DND-41 (cell line): ENCODE data around the gene RNF32.

Experiments used
- EZH2 ChIP-seq: IDR thresholded peaks from 3 replicates; pipeline ENCODE4 v1.6.1; 2012; ENCODE audit warnings: borderline replicate concordance, low read depth, mild to moderate bottlenecking, moderate library complexity, low read length, inconsistent platforms; ENCODE audit not compliant: severe bottlenecking
- TF ChIP-seq, protein P1 (sequence below): IDR thresholded peaks from 2 replicates; pipeline ENCODE4 v1.5.1; 2012; ENCODE audit warnings: borderline replicate concordance, low read length, moderate library complexity, mild to moderate bottlenecking; ENCODE audit not compliant: poor library complexity, severe bottlenecking; ENCODE audit errors: extremely low read depth

DNA sequence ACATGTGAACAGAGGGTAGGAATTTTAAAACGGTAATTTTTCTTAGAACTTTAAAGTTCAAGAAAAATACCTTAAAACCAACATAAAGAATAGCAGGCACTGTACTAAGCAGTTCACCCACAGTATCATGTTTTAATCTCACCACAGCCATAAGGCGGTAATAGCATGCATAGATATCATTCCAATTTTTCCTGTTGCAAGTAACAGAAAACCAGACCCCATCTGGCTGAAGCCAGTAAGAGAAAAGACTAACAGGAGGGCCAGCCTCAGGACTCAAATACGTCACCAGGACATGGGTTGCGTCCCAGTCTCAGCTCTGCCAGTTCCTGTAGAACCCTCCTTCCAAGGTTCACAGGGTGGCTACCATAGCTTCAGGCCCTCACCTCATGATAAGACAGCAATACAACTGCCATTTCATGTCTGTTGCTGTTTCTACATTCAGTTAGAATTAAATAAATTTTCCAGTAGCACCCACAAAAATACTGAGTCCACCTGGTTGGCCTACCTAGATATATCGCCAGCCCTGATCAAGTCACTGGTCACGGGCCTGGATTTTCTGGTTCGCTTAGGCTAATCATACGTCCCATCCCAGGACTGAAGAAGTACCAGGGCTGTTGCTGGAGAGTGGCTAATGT lies 2.0 kb upstream of the RNF32 start:
- TF ChIP-seq EZH2 = no peak
- TF ChIP-seq, protein P1, sequence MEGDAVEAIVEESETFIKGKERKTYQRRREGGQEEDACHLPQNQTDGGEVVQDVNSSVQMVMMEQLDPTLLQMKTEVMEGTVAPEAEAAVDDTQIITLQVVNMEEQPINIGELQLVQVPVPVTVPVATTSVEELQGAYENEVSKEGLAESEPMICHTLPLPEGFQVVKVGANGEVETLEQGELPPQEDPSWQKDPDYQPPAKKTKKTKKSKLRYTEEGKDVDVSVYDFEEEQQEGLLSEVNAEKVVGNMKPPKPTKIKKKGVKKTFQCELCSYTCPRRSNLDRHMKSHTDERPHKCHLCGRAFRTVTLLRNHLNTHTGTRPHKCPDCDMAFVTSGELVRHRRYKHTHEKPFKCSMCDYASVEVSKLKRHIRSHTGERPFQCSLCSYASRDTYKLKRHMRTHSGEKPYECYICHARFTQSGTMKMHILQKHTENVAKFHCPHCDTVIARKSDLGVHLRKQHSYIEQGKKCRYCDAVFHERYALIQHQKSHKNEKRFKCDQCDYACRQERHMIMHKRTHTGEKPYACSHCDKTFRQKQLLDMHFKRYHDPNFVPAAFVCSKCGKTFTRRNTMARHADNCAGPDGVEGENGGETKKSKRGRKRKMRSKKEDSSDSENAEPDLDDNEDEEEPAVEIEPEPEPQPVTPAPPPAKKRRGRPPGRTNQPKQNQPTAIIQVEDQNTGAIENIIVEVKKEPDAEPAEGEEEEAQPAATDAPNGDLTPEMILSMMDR = no peak
